B cell (primary cell): ENCODE results near the gene CDYL2.

Experiments used
- EZH2 ChIP-seq: IDR thresholded peaks from 2 replicates; pipeline ENCODE4 v1.6.1; 2012; ENCODE audit warnings: borderline replicate concordance, low read depth, mild to moderate bottlenecking, moderate library complexity, low read length; ENCODE audit not compliant: insufficient read depth, poor library complexity, severe bottlenecking
- TF ChIP-seq, protein P1 (sequence below): fragments of 200-600 bp; IDR thresholded peaks from one replicate; pipeline ENCODE4 v1.8.0; 2022; ENCODE audit warnings: antibody characterized with exemption, mild to moderate bottlenecking

DNA sequence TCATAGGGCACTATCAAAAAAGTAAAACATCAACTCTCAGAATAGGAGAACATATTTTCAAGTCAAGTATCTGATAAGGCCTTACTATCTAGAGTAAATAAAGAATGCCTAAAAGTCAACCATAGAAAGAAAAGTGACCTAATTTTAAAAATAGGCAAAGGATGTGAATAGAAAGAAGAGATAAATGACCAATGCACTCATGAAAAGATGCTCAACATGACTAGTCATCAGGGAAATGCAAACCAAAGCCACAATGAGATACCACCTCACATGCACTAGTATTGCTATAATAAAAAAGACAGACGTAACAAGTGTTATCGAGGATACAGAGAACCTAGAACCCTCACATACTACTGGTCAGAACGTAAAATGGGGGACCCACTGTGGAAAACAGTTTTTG is 172.8 kb downstream of the CDYL2 start:
- TF ChIP-seq, protein P1, sequence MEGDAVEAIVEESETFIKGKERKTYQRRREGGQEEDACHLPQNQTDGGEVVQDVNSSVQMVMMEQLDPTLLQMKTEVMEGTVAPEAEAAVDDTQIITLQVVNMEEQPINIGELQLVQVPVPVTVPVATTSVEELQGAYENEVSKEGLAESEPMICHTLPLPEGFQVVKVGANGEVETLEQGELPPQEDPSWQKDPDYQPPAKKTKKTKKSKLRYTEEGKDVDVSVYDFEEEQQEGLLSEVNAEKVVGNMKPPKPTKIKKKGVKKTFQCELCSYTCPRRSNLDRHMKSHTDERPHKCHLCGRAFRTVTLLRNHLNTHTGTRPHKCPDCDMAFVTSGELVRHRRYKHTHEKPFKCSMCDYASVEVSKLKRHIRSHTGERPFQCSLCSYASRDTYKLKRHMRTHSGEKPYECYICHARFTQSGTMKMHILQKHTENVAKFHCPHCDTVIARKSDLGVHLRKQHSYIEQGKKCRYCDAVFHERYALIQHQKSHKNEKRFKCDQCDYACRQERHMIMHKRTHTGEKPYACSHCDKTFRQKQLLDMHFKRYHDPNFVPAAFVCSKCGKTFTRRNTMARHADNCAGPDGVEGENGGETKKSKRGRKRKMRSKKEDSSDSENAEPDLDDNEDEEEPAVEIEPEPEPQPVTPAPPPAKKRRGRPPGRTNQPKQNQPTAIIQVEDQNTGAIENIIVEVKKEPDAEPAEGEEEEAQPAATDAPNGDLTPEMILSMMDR, result no peak
- no peak for TF ChIP-seq EZH2
